Measurements from ENCODE around the gene MYL12A.

Gene MYL12A

DNA sequence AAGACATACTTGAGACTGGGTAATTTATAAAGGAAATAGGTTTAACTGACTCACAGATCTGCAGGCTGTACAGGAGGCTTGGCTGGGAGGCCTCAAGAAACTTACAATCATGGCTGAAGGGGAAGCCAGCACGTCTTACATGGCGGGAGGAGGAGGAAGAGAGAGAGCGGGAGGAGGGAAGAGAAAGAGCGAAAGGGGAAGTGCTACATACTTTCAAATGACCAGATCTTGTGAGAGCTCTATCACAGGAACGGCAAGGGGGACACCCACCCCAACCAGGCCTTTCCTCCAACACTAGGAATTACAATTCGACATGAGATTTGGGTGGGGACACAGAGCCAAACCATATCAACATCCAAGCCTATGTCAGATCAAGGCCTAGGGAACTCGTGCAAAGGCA is 38.6 kb downstream of the MYL12A start:
- TF ChIP-seq MYC (IDR thresholded peaks at IDR 0.05; ENCODE audit: low read depth, low read length), result no peak
- TF ChIP-seq, protein P1, sequence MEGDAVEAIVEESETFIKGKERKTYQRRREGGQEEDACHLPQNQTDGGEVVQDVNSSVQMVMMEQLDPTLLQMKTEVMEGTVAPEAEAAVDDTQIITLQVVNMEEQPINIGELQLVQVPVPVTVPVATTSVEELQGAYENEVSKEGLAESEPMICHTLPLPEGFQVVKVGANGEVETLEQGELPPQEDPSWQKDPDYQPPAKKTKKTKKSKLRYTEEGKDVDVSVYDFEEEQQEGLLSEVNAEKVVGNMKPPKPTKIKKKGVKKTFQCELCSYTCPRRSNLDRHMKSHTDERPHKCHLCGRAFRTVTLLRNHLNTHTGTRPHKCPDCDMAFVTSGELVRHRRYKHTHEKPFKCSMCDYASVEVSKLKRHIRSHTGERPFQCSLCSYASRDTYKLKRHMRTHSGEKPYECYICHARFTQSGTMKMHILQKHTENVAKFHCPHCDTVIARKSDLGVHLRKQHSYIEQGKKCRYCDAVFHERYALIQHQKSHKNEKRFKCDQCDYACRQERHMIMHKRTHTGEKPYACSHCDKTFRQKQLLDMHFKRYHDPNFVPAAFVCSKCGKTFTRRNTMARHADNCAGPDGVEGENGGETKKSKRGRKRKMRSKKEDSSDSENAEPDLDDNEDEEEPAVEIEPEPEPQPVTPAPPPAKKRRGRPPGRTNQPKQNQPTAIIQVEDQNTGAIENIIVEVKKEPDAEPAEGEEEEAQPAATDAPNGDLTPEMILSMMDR (IDR thresholded peaks at IDR 0.05; ENCODE audit: low read depth, low read length), result no peak
- peak; percentile 26 for DNase-seq (ENCODE audit: low read depth)
- H3K4me3 ChIP-seq (ENCODE audit: low read depth, low read length), result no peak overlapping the region

DNA sequence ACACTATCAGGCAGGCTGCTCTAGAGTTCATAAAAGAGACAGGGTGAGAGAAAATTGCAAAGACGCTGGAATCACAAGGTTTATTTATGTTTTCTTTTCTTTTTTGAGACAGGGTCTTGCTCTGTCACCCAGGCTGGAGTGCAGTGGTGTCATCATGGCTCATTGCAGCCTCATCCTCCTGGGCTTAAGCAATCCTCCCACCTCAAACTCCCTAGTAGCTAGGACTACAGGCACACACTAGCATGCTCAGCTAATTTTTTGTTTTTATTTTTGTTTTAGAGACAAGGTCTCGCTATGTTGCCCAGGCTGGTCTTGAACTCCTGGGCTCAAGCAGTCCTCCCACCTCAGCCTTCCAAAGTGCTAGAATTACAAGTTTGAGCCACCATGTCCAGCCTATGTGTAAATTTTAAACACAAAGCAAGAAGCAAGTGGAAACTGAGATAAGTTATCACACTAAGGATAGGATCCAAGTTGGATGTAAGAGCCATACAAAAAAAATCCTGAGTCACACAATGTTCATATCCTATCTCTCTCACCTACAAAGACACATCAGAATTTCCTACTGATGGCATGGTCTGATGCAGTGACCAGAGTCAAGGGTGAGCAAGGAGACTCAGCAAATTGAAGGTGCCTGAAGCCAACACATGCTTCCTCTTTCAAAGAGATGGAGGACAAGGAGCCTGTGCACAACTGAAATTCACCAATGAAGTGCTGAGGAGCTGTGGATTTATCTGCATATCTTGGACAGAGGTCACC is 45.8 kb downstream of the MYL12A start:
- no peak for DNase-seq (ENCODE audit: low read depth)
- H3K4me3 ChIP-seq (ENCODE audit: low read depth, low read length), result no peak overlapping the region
- TF ChIP-seq MYC (IDR thresholded peaks at IDR 0.05; ENCODE audit: low read depth, low read length), result no peak
- TF ChIP-seq, protein P2, sequence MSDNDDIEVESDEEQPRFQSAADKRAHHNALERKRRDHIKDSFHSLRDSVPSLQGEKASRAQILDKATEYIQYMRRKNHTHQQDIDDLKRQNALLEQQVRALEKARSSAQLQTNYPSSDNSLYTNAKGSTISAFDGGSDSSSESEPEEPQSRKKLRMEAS (IDR thresholded peaks at IDR 0.05; ENCODE audit: low read depth, low read length), result no peak

GRCh38 chr18:3294435-3295080 is 47.0 kb downstream of the MYL12A start:
- no peak overlapping the region for H3K4me3 ChIP-seq (ENCODE audit: low read depth, low read length)
- no peak for DNase-seq (ENCODE audit: low read depth)
- no peak for TF ChIP-seq MYC (IDR thresholded peaks at IDR 0.05; ENCODE audit: low read depth, low read length)
- TF ChIP-seq, protein P2 (IDR thresholded peaks at IDR 0.05; ENCODE audit: low read depth, low read length), result no peak
- no peak for TF ChIP-seq POLR2A (IDR thresholded peaks at IDR 0.05; ENCODE audit: extremely low read depth, insufficient read length)
- TF ChIP-seq, protein P1 (IDR thresholded peaks at IDR 0.05; ENCODE audit: low read depth, low read length), result no peak

- DNase-seq (ENCODE audit: low read depth), result peak; percentile 94
- peak overlapping the region; percentile 82 for H3K4me3 ChIP-seq (ENCODE audit: low read depth, low read length)
- TF ChIP-seq, protein P2 (IDR thresholded peaks at IDR 0.05; ENCODE audit: low read depth, low read length), result peak; percentile 57; the same call in 1 of the 2 replicates
- TF ChIP-seq MYC (IDR thresholded peaks at IDR 0.05; ENCODE audit: low read depth, low read length) (peak; percentile 49; the same call in 1 of the 2 replicates), POLR2A (IDR thresholded peaks at IDR 0.05; ENCODE audit: extremely low read depth, insufficient read length) (peak; percentile 64)
- TF ChIP-seq, protein P1 (IDR thresholded peaks at IDR 0.05; ENCODE audit: low read depth, low read length), result peak; percentile 91
Measured at GRCh38 chr18:3297025-3297984, 49.7 kb downstream of the MYL12A start.

- H3K4me3 ChIP-seq (ENCODE audit: low read depth, low read length), result no peak overlapping the region
- TF ChIP-seq, protein P1 (IDR thresholded peaks at IDR 0.05; ENCODE audit: low read depth, low read length), result no peak
- no peak for TF ChIP-seq POLR2A (IDR thresholded peaks at IDR 0.05; ENCODE audit: extremely low read depth, insufficient read length)
- no peak for TF ChIP-seq MYC (IDR thresholded peaks at IDR 0.05; ENCODE audit: low read depth, low read length)
- TF ChIP-seq, protein P2 (IDR thresholded peaks at IDR 0.05; ENCODE audit: low read depth, low read length), result no peak
- no peak for DNase-seq (ENCODE audit: low read depth)
Measured at GRCh38 chr18:3304832-3305231, 57.2 kb downstream of the MYL12A start.

Measured in NB4 (cell line).